Panc1 (cell line): ENCODE measurements around the gene MTHFS.

ENCODE experiments used
- CTCF ChIP-seq: fragments of 450-650 bp; IDR thresholded peaks from 2 replicates; pipeline ENCODE4 v1.5.1; 2017; ENCODE audit warnings: mild to moderate bottlenecking
- REST ChIP-seq, 2 experiments: IDR thresholded peaks; 2 replicates each; pipeline ENCODE4 v1.6.1; 2011 to 2012; ENCODE audit warnings: low read depth in 2 of 2, control low read depth in 1 of 2, low read length in 1 of 2, mild to moderate bottlenecking in 1 of 2, moderate library complexity in 1 of 2; ENCODE audit not compliant: insufficient read depth in 1 of 2
- TCF7L2 ChIP-seq: IDR thresholded peaks from 2 replicates; pipeline ENCODE4 v1.6.1; 2011; ENCODE audit warnings: mild to moderate bottlenecking, low read depth, low read length, inconsistent platforms

GRCh38 chr15:79923079-79923514 lies 26.3 kb upstream of the MTHFS start:
- TF ChIP-seq TCF7L2 (no peak), CTCF (no peak), REST (IDR thresholded peaks at IDR 0.05; ENCODE audit: insufficient read depth in 1 of 2, low read depth in 2 of 2, low read length in 1 of 2) (no peak)
